Transverse colon (tissue), 4 donors: ENCODE results near the gene MKI67. TPM values are rescaled to one million over a fixed set of nuclear protein-coding genes. Genes with fewer than 3 reads are reported as not detected.

Experiments used
- DNase-seq: peaks from one replicate; pipeline ENCODE4 v3.0.0-alpha.2; 2019
- H3K27ac ChIP-seq, 4 donors: fragments of 200-600 bp; sonication (generic); 2 replicates each; pipeline ENCODE4 v1.5.1; 2016 to 2018; ENCODE audit warnings: inconsistent platforms in 4 of 4
- H3K27me3 ChIP-seq: fragments of 200-600 bp; sonication (generic); 2 replicates; pipeline ENCODE4 v1.5.1; 2017; ENCODE audit warnings: inconsistent platforms
- H3K36me3 ChIP-seq, 4 donors: fragments of 200-600 bp; sonication (generic); 2 replicates each; pipeline ENCODE4 v1.5.1; 2017 to 2019; ENCODE audit warnings: inconsistent platforms in 4 of 4
- H3K4me1 ChIP-seq, 4 donors: fragments of 200-600 bp; sonication (generic); 2 replicates each; pipeline ENCODE4 v1.5.1; 2017 to 2020; ENCODE audit warnings: inconsistent platforms in 4 of 4
- H3K4me3 ChIP-seq, 4 donors: fragments of 200-600 bp; sonication (generic); 1 replicate in 1 of 4; 2 replicates in 3 of 4; pipeline versions ENCODE4 v1.5.1 to v1.6.1; 2017 to 2019; ENCODE audit warnings: inconsistent platforms in 4 of 4
- H3K9me3 ChIP-seq, 2 donors: fragments of 200-600 bp; sonication (generic); 2 replicates each; pipeline ENCODE4 v1.5.1; 2017 to 2019; ENCODE audit warnings: inconsistent platforms in 2 of 2
- EP300 ChIP-seq: sonication (generic); formaldehyde crosslinking; IDR thresholded peaks from one replicate; pipeline ENCODE4 v1.6.1; 2017; ENCODE audit warnings: antibody characterized with exemption, low read depth
- POLR2A ChIP-seq: fragments of 450-650 bp; IDR thresholded peaks from one replicate; pipeline ENCODE4 v1.6.1; 2016; ENCODE audit warnings: antibody characterized with exemption, mild to moderate bottlenecking, moderate library complexity
- POLR2AphosphoS5 ChIP-seq, 3 donors: sonication (generic); formaldehyde crosslinking; IDR thresholded peaks; one replicate each; pipeline ENCODE4 v1.6.1; 2016; ENCODE audit warnings: antibody characterized with exemption in 3 of 3
- WGBS, 2 donors: methylation state at CpG; one replicate each; pipeline ENCODE4 v1.1.5; 2018; ENCODE audit warnings: low coverage in 1 of 2; 5-methylcytosine and 5-hydroxymethylcytosine counted together
- in situ Hi-C, 4 donors: fragments of 200-750 bp; cut with MboI; loops; one replicate each; pipeline versions ENCODE4 v1.15.0 to v1.15.1; 2017; ENCODE audit warnings: low sequenced_read_pairs in 3 of 4, low pct_ligation_motif_present in 1 of 4, low pct_unique_long_range_greater_than_20kb in 1 of 4
- intact Hi-C: fragments of 100-400 bp; cut with DNase I; formaldehyde crosslinking; loops from one replicate; pipeline ENCODE4 v1.15.1; 2023; ENCODE audit warnings: low total_unique reads
- total RNA-seq, 4 donors: library from RNA; depleted of rRNA; stranded (reverse); fragments of >200 nt; gene quantifications; one replicate each; pipeline ENCODE4 v1.1.0, GENCODE V29; 2016
- TF ChIP-seq, protein P1 (sequence below), 5 experiments: fragments of 200-600 bp in 3 of 5; fragments of 450-650 bp in 2 of 5; sonication (generic) in 3 of 5; IDR thresholded peaks; 1 replicate in 2 of 5; 2 replicates in 3 of 5; pipeline ENCODE4 v1.5.1; 2016 to 2017; ENCODE audit warnings: antibody characterized with exemption in 5 of 5, inconsistent platforms in 3 of 5, mild to moderate bottlenecking in 2 of 5, moderate library complexity in 1 of 5

MKI67 gene
- total RNA-seq, 4 donors from 2014 or later: 4.5 to 40.8 (median 8.4) TPM

DNA sequence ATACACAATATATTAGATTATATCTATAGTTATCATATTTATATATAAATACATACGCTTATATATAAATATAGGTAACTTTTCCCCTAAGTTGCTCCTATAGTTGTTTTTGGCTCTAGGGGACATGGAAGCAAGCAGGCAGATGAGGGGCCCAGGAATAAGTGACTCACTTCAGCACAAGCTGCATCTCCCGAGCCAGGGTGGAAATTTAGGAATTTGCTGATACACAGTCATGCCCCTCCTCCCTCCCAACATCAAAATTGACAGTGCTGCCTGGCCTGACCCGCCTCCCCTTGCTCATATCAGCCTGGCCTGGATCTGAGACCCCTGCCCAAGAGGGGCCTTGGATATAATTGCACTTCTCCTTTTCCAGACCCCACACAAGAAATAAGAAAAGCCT lies 33.8 kb downstream of the MKI67 start:
- Histone ChIP-seq H3K27ac (no peak overlapping the region), H3K36me3 (no peaks in the 10 kb centered on the region), H3K27me3 (no peaks in the 10 kb centered on the region), H3K4me1 (no peaks in the 10 kb centered on the region), H3K4me3 (no peak overlapping the region), H3K9me3 (no peaks in the 10 kb centered on the region)
- intact Hi-C loops: no loop called here
- WGBS, 2 donors: 83 to 100% methylated on average over 1 to 3 of the region's 3 CpGs
- no peak for DNase-seq
- in situ Hi-C loops: no loop called here
- no peak for TF ChIP-seq POLR2A
- no peak for TF ChIP-seq EP300
- TF ChIP-seq, protein P1, sequence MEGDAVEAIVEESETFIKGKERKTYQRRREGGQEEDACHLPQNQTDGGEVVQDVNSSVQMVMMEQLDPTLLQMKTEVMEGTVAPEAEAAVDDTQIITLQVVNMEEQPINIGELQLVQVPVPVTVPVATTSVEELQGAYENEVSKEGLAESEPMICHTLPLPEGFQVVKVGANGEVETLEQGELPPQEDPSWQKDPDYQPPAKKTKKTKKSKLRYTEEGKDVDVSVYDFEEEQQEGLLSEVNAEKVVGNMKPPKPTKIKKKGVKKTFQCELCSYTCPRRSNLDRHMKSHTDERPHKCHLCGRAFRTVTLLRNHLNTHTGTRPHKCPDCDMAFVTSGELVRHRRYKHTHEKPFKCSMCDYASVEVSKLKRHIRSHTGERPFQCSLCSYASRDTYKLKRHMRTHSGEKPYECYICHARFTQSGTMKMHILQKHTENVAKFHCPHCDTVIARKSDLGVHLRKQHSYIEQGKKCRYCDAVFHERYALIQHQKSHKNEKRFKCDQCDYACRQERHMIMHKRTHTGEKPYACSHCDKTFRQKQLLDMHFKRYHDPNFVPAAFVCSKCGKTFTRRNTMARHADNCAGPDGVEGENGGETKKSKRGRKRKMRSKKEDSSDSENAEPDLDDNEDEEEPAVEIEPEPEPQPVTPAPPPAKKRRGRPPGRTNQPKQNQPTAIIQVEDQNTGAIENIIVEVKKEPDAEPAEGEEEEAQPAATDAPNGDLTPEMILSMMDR (IDR thresholded peaks at IDR 0.05): no peak
- TF ChIP-seq POLR2AphosphoS5 (IDR thresholded peaks at IDR 0.05): no peak

DNA sequence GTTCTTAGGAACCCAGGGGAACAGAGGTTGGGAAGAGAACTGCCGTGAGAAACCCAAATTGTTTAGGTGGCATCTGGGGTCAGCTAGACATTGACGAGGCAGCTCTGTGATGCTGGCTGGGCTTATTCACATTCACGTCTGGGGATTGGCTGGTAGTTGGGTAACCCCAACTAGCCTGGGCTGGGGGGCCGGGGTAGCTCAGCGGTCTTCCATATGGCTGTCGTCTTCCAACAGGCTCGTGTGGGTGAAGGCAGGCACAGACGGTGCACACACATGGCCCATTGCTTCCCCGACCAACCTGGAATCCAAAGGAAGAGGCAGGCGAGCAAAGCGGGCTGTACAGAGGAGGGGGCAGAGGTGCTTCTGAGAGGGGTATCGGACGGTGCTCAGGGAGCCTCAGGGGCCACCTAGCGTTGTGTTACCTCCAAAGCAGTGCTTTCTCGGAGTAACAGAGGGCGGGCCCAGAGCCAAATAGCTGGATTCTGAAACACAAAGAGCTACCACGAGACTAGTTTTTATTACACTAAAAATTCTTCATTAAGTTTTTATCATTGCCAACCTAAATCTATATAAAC lies 34.5 kb downstream of the MKI67 start:
- no peak for TF ChIP-seq POLR2A
- TF ChIP-seq POLR2AphosphoS5 (IDR thresholded peaks at IDR 0.05): no peak
- TF ChIP-seq EP300: no peak
- TF ChIP-seq, protein P1 (IDR thresholded peaks at IDR 0.05): no peak
- Histone ChIP-seq H3K36me3 (no peaks in the 10 kb centered on the region), H3K27me3 (no peaks in the 10 kb centered on the region), H3K4me1 (no peaks in the 10 kb centered on the region), H3K27ac (no peak overlapping the region), H3K9me3 (no peaks in the 10 kb centered on the region), H3K4me3 (no peak overlapping the region)
- in situ Hi-C loops (no loop called here), intact Hi-C loops (no loop called here)
- no peak for DNase-seq
- 90% methylated on average over 13 to 17 of the region's 17 CpGs for WGBS, 2 donors

DNA sequence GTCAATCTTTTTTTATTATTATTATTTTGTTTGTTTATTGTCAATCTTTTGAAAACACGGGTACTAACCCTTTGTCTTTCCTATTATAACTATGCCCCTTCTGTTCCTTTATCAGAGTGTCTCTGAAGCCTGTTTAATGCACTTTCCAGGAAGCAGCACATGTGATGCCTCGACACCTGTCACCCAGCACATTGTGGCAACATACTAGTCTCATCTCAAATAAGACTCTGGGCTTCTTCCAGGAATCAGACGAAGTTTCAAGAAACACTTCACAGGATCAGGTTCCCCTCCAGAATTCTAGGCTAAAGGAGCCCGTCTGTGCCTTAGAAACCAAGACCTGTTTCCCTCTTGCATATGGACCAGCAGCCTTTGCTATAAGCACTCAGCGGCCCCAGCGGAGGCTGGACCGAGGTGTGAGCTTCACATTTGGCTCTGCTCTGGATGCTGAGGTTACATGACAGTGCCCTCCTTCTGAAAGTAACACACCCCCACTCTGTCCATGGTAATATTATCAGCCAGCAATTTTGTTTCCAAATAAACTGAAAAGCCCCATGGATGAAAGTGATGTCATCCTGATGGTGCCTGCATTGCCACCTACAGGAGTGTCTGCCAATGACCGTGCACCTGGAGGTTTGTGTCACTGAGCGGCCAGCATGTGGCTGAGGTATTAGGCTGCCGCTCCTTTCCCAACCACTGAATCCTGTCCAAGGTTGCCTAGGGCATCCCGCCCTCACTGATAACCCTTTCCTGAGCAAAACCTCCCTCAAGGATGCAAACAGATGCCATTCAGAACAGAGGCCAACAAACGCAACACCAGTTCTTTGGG lies 38.1 kb downstream of the MKI67 start:
- Histone ChIP-seq H3K36me3 (no peaks in the 10 kb centered on the region), H3K4me3 (no peak overlapping the region), H3K9me3 (no peaks in the 10 kb centered on the region), H3K27me3 (no peaks in the 10 kb centered on the region), H3K4me1 (no peaks in the 10 kb centered on the region), H3K27ac (no peak overlapping the region)
- intact Hi-C loops (no loop called here), in situ Hi-C loops (loop anchor here in 1 of 4 donors (10.0 kb wide), 1 partner anchor 57 kb away; no protein-coding TSS in a partner anchor)
- WGBS, 2 donors: 54 to 55% methylated on average over 2 to 11 of the region's 12 CpGs
- DNase-seq: no peak
- no peak for TF ChIP-seq POLR2AphosphoS5 (IDR thresholded peaks at IDR 0.05)
- TF ChIP-seq EP300: no peak
- no peak for TF ChIP-seq POLR2A
- TF ChIP-seq, protein P1 (IDR thresholded peaks at IDR 0.05): no peak

DNA sequence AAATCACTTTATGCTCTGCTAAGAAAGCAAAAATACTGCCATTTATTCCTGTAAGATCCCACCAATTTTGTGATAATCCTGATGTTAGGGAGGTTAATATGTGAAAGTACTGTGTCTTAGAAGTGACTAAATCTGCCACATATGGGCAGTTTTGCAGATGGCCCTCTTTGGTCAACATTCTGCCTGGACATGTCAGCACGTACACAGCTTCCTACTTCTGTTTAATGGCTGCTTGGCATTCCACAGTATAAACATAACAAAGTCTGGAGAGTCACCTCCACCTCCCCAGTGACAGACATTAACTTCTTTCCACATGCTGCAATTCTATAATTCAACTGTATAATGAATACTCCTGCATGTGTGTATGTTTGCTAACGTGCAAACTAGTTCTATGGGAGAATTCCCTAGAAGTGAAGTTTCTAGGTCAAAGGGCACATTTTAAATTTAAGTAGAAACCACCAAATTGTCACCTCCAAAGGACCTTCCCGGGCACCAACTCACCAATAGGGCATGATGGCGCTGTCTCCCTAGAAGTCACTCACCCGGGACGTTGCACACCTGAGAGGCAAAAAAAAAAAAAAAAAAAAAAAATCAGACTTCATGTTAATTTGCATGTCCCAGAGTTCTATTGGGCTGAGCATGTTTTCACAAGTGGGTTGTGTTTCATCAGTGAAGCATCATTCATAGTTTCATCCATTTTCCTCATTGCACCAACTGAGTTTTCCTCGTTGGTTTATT lies 38.9 kb downstream of the MKI67 start:
- TF ChIP-seq, protein P1 (IDR thresholded peaks at IDR 0.05): no peak
- TF ChIP-seq POLR2AphosphoS5 (IDR thresholded peaks at IDR 0.05): no peak
- TF ChIP-seq POLR2A: no peak
- no peak for TF ChIP-seq EP300
- in situ Hi-C loops (loop anchor here in 1 of 4 donors (10.0 kb wide), 1 partner anchor 57 kb away; no protein-coding TSS in a partner anchor), intact Hi-C loops (no loop called here)
- H3K36me3 ChIP-seq: no peaks in the 10 kb centered on the region
- no peaks in the 10 kb centered on the region for H3K27me3 ChIP-seq
- WGBS, 2 donors: 39 to 46% methylated on average over 3 to 7 of the region's 7 CpGs
- no peaks in the 10 kb centered on the region for H3K9me3 ChIP-seq
- DNase-seq: no peak
- H3K4me3 ChIP-seq: no peak overlapping the region
- H3K4me1 ChIP-seq: no peaks in the 10 kb centered on the region
- H3K27ac ChIP-seq: no peak overlapping the region
